Liver (tissue), 3 donors: ENCODE measurements around the gene FOXC2.

ENCODE experiments used
- ATF3 ChIP-seq: IDR thresholded peaks from 2 replicates; pipeline ENCODE4 v1.6.1; 2016; ENCODE audit warnings: antibody characterized with exemption
- CTCF ChIP-seq: fragments of 150-350 bp; IDR thresholded peaks from 2 replicates; pipeline ENCODE4 v1.5.1; 2017; ENCODE audit warnings: improper control_type of control experiment, low read depth, low read length; ENCODE audit not compliant: missing input control
- MAX ChIP-seq: IDR thresholded peaks from 2 replicates; pipeline ENCODE4 v1.6.1; 2016; ENCODE audit warnings: antibody characterized with exemption
- NR2F2 ChIP-seq: IDR thresholded peaks from 2 replicates; pipeline ENCODE4 v1.6.1; 2016; ENCODE audit warnings: antibody characterized with exemption
- RAD21 ChIP-seq, 2 donors: IDR thresholded peaks; 2 replicates each; pipeline ENCODE4 v1.6.1; 2016; ENCODE audit warnings: antibody characterized with exemption in 2 of 2, mild to moderate bottlenecking in 2 of 2
- REST ChIP-seq: IDR thresholded peaks from 2 replicates; pipeline ENCODE4 v1.6.1; 2016; ENCODE audit warnings: antibody characterized with exemption, mild to moderate bottlenecking
- SP1 ChIP-seq: IDR thresholded peaks from 2 replicates; pipeline ENCODE4 v1.6.1; 2018; ENCODE audit warnings: antibody characterized with exemption, mild to moderate bottlenecking
- TAF1 ChIP-seq: conservative IDR thresholded peaks from 2 replicates; pipeline ENCODE4 v1.6.1; 2016; ENCODE audit warnings: antibody characterized with exemption, mild to moderate bottlenecking
- YY1 ChIP-seq: IDR thresholded peaks from 2 replicates; pipeline ENCODE4 v1.6.1; 2016; ENCODE audit warnings: antibody characterized with exemption, mild to moderate bottlenecking
- donor health status: healthy.
- donor health status: healthy.

GRCh38 chr16:86569701-86570447 is 3.2 kb downstream of the FOXC2 start:
- TF ChIP-seq SP1 (no peak), REST (no peak), CTCF (no peak), TAF1 (no peak), MAX (no peak), ATF3 (no peak), YY1 (no peak), RAD21 (IDR thresholded peaks at IDR 0.05) (no peak), NR2F2 (no peak)
